GM19023 (cell line): ENCODE data around the gene CLMN.
A peak's percentile ranks its signal among the peaks of the same experiment; 100 is the strongest.

Source experiments
- ATAC-seq: cut with Tn5 transposase; IDR thresholded peaks from one replicate; pipeline ENCODE4 v1.9.1; 2021; ENCODE audit warnings: mild to moderate bottlenecking, moderate library complexity; ENCODE audit not compliant: unreplicated experiment

Gene CLMN

DNA sequence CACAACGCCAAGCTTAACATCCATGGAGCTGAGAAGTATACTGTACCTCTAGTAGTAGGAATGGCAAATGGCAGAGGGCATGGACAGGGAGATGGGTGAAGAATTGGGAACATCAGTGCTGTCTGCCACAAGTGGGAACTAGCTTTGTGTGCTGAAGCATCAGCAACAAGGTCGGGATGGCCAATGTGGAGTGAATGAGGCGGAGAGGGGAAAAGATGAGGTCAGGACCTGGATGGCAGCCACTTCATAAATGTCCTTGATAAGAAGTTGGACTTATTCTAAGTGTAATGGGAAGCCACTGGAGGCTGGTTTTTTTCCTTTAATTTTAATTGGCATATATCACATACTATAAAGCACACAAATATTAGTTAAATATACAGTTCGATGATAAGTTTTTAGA, 21.9 kb upstream of the CLMN start:
- ATAC-seq = no peak

- no peak for ATAC-seq
These were observed 21.4 kb upstream of the CLMN start for GRCh38 chr14:95341115-95341514.

DNA sequence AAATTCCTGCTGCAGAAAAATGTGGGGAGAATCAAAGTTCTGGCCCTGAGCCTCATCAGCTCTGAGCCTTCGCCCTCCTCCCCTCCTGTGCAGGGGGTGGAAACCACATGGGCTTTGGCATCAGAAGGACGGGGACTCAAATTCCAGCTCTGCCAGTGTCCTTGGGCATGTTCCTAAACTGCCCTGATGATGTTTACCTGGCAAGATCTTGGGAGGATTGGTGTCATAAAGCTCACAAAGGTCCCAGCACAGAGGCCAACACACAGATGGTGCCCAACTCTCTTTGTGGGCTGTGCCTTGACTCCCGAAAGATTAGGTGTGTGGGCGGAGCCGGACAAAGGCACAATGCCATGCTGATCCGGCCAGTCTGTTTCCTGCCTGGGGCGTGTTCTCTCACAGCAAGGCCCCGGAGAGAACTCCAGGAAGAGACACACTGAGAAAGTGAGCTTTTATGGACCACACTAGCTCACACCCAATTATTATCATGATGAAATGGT, 20.5 kb upstream of the CLMN start:
- no peak for ATAC-seq

GRCh38 chr14:95339301-95339865, 19.7 kb upstream of the CLMN start:
- no peak for ATAC-seq

DNA sequence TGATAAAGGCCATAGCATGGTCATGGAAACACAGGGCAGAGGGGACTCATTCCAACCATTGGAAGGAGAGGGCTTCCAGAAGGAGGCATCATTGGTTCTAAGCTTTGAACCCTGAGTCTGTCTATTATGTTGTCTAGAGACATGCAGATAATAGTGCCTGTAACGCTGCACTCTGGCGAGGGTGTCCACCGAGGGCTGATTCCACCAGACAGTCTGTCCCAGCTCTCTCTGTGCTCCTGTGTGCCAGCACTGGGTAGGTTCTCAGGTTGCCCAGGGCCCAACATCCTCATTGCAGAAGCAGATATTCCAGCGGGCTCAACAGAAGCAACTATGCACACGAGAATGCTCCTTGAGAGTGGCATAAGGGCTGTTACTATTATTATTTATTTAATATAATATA, 18.7 kb upstream of the CLMN start:
- ATAC-seq = no peak

DNA sequence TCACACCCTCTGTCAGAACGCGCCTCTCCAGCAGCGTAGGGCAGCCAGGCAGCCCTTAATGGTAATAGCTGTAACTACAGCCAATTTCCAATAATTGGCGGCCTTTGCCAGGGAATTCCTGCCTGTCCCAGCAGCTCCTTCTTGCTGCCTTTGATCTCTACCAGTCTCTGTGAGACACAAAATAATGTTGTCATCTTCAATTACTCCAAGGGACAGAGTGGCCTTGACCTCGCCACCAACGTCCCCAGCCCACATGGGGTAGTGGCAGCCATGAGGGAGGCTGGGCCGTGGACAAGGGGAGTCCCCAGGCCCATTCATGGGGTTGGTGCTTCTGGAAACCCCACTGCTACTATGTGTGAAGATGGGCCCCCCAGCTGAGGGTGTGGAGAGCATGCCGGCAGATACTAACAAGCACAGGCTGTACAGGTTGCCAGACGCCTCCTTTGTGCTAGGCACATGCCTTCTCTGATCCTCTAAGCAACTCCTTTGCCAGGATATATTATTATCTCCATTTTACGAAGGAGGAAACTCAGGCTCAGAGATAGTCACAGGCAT, 17.4 kb upstream of the CLMN start:
- ATAC-seq = no peak

- no peak for ATAC-seq
These were observed 16.6 kb upstream of the CLMN start for GRCh38 chr14:95336192-95336760.

- no peak for ATAC-seq
These were observed 15.4 kb upstream of the CLMN start for GRCh38 chr14:95335071-95335470.

- ATAC-seq = no peak
These were observed 14.3 kb upstream of the CLMN start for GRCh38 chr14:95334044-95334443.

DNA sequence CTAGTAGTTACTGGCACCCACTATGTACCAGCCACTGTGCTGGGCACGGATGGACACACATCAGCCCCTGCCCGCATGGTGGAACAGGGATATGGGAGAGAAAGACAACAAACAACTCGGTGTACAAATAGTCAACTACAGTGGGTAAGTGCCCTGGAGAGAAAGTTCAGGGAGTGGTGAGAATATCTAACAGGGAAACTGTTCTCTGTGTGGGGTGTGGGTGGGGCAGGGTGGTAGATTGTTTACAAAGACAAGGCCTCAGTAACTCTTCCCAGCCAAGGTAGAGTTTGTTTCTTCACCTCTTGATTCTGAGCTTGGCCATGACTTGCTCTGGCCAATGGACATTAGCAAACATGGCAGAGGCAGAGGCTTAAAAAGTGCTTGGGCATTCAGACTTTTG, 12.9 kb upstream of the CLMN start:
- no peak for ATAC-seq

GRCh38 chr14:95331708-95332408, 12.2 kb upstream of the CLMN start:
- no peak for ATAC-seq

- ATAC-seq = no peak
These were observed 11.1 kb upstream of the CLMN start for GRCh38 chr14:95330591-95331370.

DNA sequence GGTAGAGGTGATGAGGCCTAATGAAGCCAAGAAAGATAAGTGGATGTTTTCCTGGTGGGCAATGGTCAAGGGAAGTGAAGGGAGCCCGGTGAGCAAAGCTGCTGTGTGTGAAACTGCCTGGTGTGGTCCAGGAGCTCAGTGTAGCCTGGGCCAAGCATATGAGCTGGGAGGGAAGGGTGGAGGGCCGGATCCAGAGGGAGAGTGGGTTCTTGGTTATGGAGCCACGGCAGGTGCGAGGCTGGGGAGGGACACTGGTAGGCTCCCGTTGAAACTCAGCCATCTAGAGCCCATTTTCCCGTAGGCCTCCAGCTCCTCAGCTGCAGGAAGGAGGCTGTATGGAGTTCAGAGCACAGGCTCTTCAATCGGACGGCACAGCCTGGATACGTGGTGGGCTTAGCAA, 10.2 kb upstream of the CLMN start:
- no peak for ATAC-seq

- ATAC-seq = no peak
These were observed 9.2 kb upstream of the CLMN start for GRCh38 chr14:95328729-95329503.

GRCh38 chr14:95327558-95328374, 8.1 kb upstream of the CLMN start:
- ATAC-seq = peak; percentile 96

GRCh38 chr14:95326987-95327386, 7.3 kb upstream of the CLMN start:
- ATAC-seq = peak; percentile 11

DNA sequence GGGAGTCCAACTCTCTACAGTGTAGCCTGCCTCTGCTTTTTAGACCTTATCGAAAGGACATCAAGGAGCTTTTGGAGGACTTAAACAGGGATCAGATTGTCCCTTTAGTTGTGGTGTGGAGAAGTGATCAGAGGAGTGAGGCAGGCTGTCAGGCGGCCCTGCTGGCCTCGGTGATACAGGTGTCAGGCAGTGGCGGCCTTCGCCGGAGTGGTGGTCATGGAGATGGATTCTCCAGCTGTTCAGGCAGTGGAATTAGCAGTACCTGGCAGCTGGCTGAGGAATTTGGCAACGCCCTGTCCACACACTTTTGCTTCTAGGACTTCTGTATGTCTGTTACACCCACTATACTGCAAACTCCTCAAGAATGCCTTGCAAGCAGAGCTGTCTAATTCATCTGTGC, 4.2 kb upstream of the CLMN start:
- ATAC-seq = no peak

DNA sequence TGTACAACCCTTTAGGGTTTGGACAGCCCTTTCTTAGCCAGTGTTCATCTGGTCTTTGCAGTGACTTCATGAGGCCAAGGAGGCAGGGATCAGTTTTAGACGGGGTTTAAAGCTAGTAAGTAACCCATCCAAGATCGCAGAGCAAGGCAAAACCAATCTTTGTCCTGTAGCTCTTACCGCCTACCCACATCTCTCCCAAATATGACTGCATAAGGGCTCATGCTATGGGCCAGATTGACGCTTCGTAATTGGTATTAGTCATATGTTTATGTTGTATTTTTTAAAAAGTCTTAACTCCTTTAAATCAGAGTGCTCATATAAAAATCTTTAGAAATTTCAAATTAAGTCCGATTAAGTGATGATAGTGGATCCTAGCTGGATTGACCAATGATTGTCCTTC, 3.7 kb upstream of the CLMN start:
- ATAC-seq = no peak

DNA sequence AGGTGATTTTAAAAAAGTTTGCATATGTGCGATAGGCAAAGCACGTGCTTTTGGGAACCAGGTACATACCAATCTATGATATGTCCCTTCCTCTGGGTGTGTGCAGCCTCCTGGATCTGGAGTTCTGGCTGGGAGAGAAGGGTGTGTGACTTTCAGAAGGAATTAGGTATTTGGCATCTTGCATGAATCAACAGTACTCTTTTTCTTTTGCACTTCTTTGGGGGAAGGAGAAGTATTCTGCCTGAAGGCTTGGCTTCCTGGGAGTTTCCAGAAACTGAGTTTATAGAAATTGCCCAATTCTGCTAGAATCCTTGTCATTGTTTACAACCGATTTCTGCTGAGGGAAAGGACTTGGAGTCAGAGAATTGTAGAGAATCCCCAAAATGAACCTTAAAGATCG, 2.9 kb upstream of the CLMN start:
- ATAC-seq = no peak
